Panc1 (cell line): Measurements from ENCODE around the gene PDHA2. TPM values are rescaled to one million over a fixed set of nuclear protein-coding genes. Genes with fewer than 3 reads are reported as not detected.

ENCODE experiments used
- ATAC-seq: fragments of 200-7000 bp; cut with Tn5 transposase; 2 replicates; pipeline ENCODE4 v1.9.1; 2020; ENCODE audit warnings: mild to moderate bottlenecking, moderate library complexity
- Bru-seq: library from RNA; stranded (reverse); fragments of 400-500 nt; gene quantifications from one replicate; lab custom pipeline; 2021; lab: Mats Ljungman, UMichigan
- BruChase-seq, 2 experiments: library from RNA; stranded (reverse); fragments of 400-500 nt; gene quantifications; one replicate each; lab custom pipeline; 2021; lab: Mats Ljungman, UMichigan
- BruUV-seq: library from RNA; stranded (reverse); fragments of 400-500 nt; replicated peaks from 2 replicates; lab custom pipeline; 2021; lab: Mats Ljungman, UMichigan
- CTCF ChIA-PET: fragments of 300-600 bp; sonication (Branson Sonifier 250); formaldehyde crosslinking; loops from one replicate; lab custom pipeline; 2022; ENCODE audit warnings: antibody characterized with exemption; lab: Charles Lee
- POLR2A ChIA-PET: fragments of 300-600 bp; sonication (Branson Sonifier 250); formaldehyde crosslinking; loops from one replicate; lab custom pipeline; 2022; ENCODE audit warnings: antibody characterized with exemption; lab: Charles Lee
- DNase-seq: peaks from one replicate; pipeline ENCODE4 v3.0.0-alpha.2; 2010; ENCODE audit warnings: low read depth, low spot score
- H3K27ac ChIP-seq: 2 replicates; pipeline ENCODE4 v1.5.1; 2011; ENCODE audit warnings: mild to moderate bottlenecking, low read length, inconsistent platforms
- H3K27me3 ChIP-seq: fragments of 200-500 bp; sonication (Bioruptor generic); 2 replicates; pipeline ENCODE4 v1.6.0; 2014; ENCODE audit warnings: low read length, inconsistent platforms; ENCODE audit not compliant: control insufficient read depth, insufficient read depth
- H3K36me3 ChIP-seq: fragments of 200-500 bp; sonication (Bioruptor generic); 2 replicates; pipeline ENCODE4 v1.5.1; 2014; ENCODE audit warnings: inconsistent platforms, mild to moderate bottlenecking, low read length, moderate library complexity; ENCODE audit not compliant: control insufficient read depth, insufficient read depth
- H3K4me1 ChIP-seq: 2 replicates; pipeline ENCODE4 v1.5.1; 2011; ENCODE audit warnings: inconsistent platforms, mild to moderate bottlenecking, low read length, moderate library complexity; ENCODE audit not compliant: control insufficient read depth, insufficient read depth
- H3K4me3 ChIP-seq, 2 experiments: 2 replicates each; pipeline ENCODE4 v1.5.1; 2011 to 2012; ENCODE audit warnings: low read depth in 2 of 2, low read length in 2 of 2, mild to moderate bottlenecking in 2 of 2, inconsistent platforms in 1 of 2, moderate library complexity in 1 of 2
- H3K9me3 ChIP-seq: fragments of 200-500 bp; sonication (Bioruptor generic); 2 replicates; pipeline ENCODE4 v1.5.1; 2014; ENCODE audit warnings: low read depth, mild to moderate bottlenecking, inconsistent platforms, low read length, moderate library complexity; ENCODE audit not compliant: control insufficient read depth, insufficient read depth
- POLR2AphosphoS5 ChIP-seq: IDR thresholded peaks from 2 replicates; pipeline ENCODE4 v1.6.1; 2012; ENCODE audit warnings: mild to moderate bottlenecking, low read depth, low read length, moderate library complexity
- SIN3A ChIP-seq: IDR thresholded peaks from 2 replicates; pipeline ENCODE4 v1.6.1; 2012; ENCODE audit warnings: low read depth, mild to moderate bottlenecking, low read length, moderate library complexity, borderline replicate concordance; ENCODE audit not compliant: insufficient read depth
- TCF7L2 ChIP-seq: IDR thresholded peaks from 2 replicates; pipeline ENCODE4 v1.6.1; 2011; ENCODE audit warnings: mild to moderate bottlenecking, low read depth, low read length, inconsistent platforms
- in situ Hi-C: cut with HindIII; loops from 2 replicates; pipeline ENCODE4 v1.10.0; 2016; ENCODE audit warnings: low sequenced_read_pairs, low pct_unique_long_range_greater_than_20kb
- intact Hi-C: fragments of 100-400 bp; cut with micrococcal nuclease; formaldehyde crosslinking; loops from one replicate; pipeline ENCODE4 v1.10.0; 2022; ENCODE audit not compliant: unreplicated experiment
- long read RNA-seq: library from polyadenylated mRNA; unstranded; transcript quantifications from one replicate; pipeline ENCODE4 v2.0.0, GENCODE V29; 2021; ENCODE audit not compliant: unreplicated experiment
- polyA plus RNA-seq: library from polyadenylated mRNA; unstranded; fragments of >200 nt; gene quantifications from one replicate; pipeline ENCODE4 v1.2.1, GENCODE V29; 2012; ENCODE audit warnings: missing spikeins; ENCODE audit not compliant: insufficient read length
- total RNA-seq: library from RNA; stranded (reverse); gene quantifications from one replicate; pipeline ENCODE4 v1.2.1, GENCODE V29; 2021; ENCODE audit not compliant: unreplicated experiment
- TF ChIP-seq, protein P1 (sequence below), 2 experiments: IDR thresholded peaks; 2 replicates each; pipeline ENCODE4 v1.6.1; 2011 to 2012; ENCODE audit warnings: low read depth in 2 of 2, control low read depth in 1 of 2, low read length in 1 of 2, mild to moderate bottlenecking in 1 of 2, moderate library complexity in 1 of 2; ENCODE audit not compliant: insufficient read depth in 1 of 2
- TF ChIP-seq, protein P2 (sequence below): fragments of 450-650 bp; IDR thresholded peaks from 2 replicates; pipeline ENCODE4 v1.5.1; 2017; ENCODE audit warnings: mild to moderate bottlenecking

PDHA2 gene
- total RNA-seq, result not detected
- polyA plus RNA-seq, result not detected
- not detected for Bru-seq, nascent RNA
- BruChase-seq, experiment 1, labeled RNA remaining after a 2-hour chase, result not detected
- not detected for BruChase-seq, experiment 2, labeled RNA remaining after a 6-hour chase
- long read RNA-seq, result 0 reads

DNA sequence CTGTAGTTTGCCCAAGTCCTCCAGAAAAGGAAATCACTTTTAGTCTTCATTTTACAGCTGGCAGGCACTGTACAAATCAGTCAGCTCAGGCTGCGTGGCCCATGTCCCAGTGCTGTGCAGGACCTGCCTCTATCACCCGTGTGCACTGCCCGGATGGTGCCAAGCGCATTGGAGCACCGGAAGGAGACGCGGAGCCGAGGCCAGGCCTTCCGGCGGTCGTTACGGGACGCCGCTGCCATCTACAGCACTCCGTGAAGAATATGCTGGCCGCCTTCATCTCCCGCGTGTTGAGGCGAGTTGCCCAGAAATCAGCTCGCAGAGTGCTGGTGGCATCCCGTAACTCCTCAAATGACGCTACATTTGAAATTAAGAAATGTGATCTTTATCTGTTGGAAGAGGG, at the start of gene PDHA2:
Gene PDHA2 (plus strand): TSS at position 203 of the 400 bp plus-strand sequence. CDS start 58 bp downstream, at position 261.
- POLR2A ChIA-PET, result no interaction called here
- intact Hi-C loops (no loop called here), in situ Hi-C loops (no loop called here)
- TF ChIP-seq, protein P1, sequence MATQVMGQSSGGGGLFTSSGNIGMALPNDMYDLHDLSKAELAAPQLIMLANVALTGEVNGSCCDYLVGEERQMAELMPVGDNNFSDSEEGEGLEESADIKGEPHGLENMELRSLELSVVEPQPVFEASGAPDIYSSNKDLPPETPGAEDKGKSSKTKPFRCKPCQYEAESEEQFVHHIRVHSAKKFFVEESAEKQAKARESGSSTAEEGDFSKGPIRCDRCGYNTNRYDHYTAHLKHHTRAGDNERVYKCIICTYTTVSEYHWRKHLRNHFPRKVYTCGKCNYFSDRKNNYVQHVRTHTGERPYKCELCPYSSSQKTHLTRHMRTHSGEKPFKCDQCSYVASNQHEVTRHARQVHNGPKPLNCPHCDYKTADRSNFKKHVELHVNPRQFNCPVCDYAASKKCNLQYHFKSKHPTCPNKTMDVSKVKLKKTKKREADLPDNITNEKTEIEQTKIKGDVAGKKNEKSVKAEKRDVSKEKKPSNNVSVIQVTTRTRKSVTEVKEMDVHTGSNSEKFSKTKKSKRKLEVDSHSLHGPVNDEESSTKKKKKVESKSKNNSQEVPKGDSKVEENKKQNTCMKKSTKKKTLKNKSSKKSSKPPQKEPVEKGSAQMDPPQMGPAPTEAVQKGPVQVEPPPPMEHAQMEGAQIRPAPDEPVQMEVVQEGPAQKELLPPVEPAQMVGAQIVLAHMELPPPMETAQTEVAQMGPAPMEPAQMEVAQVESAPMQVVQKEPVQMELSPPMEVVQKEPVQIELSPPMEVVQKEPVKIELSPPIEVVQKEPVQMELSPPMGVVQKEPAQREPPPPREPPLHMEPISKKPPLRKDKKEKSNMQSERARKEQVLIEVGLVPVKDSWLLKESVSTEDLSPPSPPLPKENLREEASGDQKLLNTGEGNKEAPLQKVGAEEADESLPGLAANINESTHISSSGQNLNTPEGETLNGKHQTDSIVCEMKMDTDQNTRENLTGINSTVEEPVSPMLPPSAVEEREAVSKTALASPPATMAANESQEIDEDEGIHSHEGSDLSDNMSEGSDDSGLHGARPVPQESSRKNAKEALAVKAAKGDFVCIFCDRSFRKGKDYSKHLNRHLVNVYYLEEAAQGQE (IDR thresholded peaks at IDR 0.05; ENCODE audit: insufficient read depth in 1 of 2, low read depth in 2 of 2, low read length in 1 of 2), result no peak
- no peak for TF ChIP-seq TCF7L2
- TF ChIP-seq, protein P2, sequence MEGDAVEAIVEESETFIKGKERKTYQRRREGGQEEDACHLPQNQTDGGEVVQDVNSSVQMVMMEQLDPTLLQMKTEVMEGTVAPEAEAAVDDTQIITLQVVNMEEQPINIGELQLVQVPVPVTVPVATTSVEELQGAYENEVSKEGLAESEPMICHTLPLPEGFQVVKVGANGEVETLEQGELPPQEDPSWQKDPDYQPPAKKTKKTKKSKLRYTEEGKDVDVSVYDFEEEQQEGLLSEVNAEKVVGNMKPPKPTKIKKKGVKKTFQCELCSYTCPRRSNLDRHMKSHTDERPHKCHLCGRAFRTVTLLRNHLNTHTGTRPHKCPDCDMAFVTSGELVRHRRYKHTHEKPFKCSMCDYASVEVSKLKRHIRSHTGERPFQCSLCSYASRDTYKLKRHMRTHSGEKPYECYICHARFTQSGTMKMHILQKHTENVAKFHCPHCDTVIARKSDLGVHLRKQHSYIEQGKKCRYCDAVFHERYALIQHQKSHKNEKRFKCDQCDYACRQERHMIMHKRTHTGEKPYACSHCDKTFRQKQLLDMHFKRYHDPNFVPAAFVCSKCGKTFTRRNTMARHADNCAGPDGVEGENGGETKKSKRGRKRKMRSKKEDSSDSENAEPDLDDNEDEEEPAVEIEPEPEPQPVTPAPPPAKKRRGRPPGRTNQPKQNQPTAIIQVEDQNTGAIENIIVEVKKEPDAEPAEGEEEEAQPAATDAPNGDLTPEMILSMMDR, result no peak
- TF ChIP-seq POLR2AphosphoS5, result no peak
- no peak for TF ChIP-seq SIN3A
- no peak for ATAC-seq
- no peaks in the 10 kb centered on the region for H3K36me3 ChIP-seq
- H3K27me3 ChIP-seq, result no peaks in the 10 kb centered on the region
- no peak within 1 kb of the TSS for H3K27ac ChIP-seq
- BruUV-seq, result no TSS peak
- no peak within 1 kb of the TSS for H3K4me3 ChIP-seq
- no peaks in the 10 kb centered on the region for H3K9me3 ChIP-seq
- no peak for DNase-seq
- CTCF ChIA-PET, result no interaction called here
- H3K4me1 ChIP-seq, result no peaks in the 10 kb centered on the region

DNA sequence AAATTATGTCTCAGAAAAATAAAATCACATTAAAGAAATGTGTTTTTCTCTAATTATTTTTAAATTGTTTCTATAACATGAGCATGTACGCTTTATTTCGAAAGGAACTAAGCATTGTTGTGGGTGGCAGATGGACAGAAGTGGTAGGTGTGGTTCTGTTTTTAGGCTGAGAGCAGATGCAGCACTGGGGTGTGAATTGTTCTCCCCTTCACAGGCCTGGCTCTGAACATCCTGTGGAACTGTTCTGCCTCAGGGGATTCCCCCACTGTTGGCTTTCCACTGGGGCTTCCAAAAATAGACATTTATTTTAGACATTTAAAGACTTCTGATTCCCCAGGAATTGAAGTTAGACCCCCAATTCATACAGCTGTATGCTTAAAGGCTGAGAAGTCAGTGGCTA, 41.9 kb upstream of the PDHA2 start:
- Histone ChIP-seq H3K27ac (no peak overlapping the region), H3K36me3 (no peaks in the 10 kb centered on the region), H3K4me3 (no peak overlapping the region), H3K27me3 (no peaks in the 10 kb centered on the region), H3K4me1 (no peaks in the 10 kb centered on the region), H3K9me3 (no peaks in the 10 kb centered on the region)
- no TSS peak for BruUV-seq
- CTCF ChIA-PET, result no interaction called here
- TF ChIP-seq, protein P1 (IDR thresholded peaks at IDR 0.05; ENCODE audit: insufficient read depth in 1 of 2, low read depth in 2 of 2, low read length in 1 of 2), result no peak
- TF ChIP-seq SIN3A (no peak), POLR2AphosphoS5 (no peak), TCF7L2 (no peak)
- TF ChIP-seq, protein P2, result no peak
- DNase-seq (no peak), ATAC-seq (no peak)
- intact Hi-C loops (no loop called here), in situ Hi-C loops (no loop called here)
- POLR2A ChIA-PET, result no interaction called here
